Nephron progenitor cell (in vitro differentiated cells): ENCODE results near the gene STIM2.
"Not testable (repeated sequence)": the region's sequence is repeated elsewhere in the genome, so short reads cannot be mapped to it uniquely, and the experiment has no call there.

Source experiments
- DNase-seq: peaks from one replicate; pipeline ENCODE4 v3.0.0; 2021
- H3K27ac Mint-ChIP-seq: 2 replicates; pipeline ENCODE4 v1.8.0; 2021; ENCODE audit warnings: mild to moderate bottlenecking, moderate library complexity, mixed read lengths
- H3K27me3 Mint-ChIP-seq: 2 replicates; pipeline ENCODE4 v1.8.0; 2021; ENCODE audit warnings: mild to moderate bottlenecking, low read depth, mixed read lengths; ENCODE audit not compliant: poor library complexity
- H3K36me3 Mint-ChIP-seq: 2 replicates; pipeline ENCODE4 v1.8.0; 2021; ENCODE audit warnings: low read depth, mixed read lengths
- H3K4me1 Mint-ChIP-seq: 2 replicates; pipeline ENCODE4 v1.8.0; 2021; ENCODE audit warnings: mixed read lengths
- H3K4me3 Mint-ChIP-seq: 2 replicates; pipeline ENCODE4 v1.8.0; 2021; ENCODE audit warnings: mild to moderate bottlenecking, moderate library complexity, mixed read lengths
- H3K9me3 Mint-ChIP-seq: 2 replicates; pipeline ENCODE4 v1.8.0; 2021; ENCODE audit warnings: mild to moderate bottlenecking, moderate library complexity, mixed read lengths
- TF ChIP-seq, protein P1 (sequence below): fragments of 200-600 bp; sonication (generic); IDR thresholded peaks from 2 replicates; pipeline ENCODE4 v1.5.0; 2021; ENCODE audit warnings: antibody characterized with exemption

STIM2 gene

GRCh38 chr4:26892480-26893150 lies 32.0 kb downstream of the STIM2 start:
- Mint-ChIP-seq H3K9me3 (peaks cover 30% of the 10 kb centered on the region), H3K27me3 (no peaks in the 10 kb centered on the region), H3K27ac (no peak overlapping the region), H3K36me3 (peaks cover 31% of the 10 kb centered on the region), H3K4me3 (no peak overlapping the region), H3K4me1 (no peaks in the 10 kb centered on the region)
- TF ChIP-seq, protein P1, sequence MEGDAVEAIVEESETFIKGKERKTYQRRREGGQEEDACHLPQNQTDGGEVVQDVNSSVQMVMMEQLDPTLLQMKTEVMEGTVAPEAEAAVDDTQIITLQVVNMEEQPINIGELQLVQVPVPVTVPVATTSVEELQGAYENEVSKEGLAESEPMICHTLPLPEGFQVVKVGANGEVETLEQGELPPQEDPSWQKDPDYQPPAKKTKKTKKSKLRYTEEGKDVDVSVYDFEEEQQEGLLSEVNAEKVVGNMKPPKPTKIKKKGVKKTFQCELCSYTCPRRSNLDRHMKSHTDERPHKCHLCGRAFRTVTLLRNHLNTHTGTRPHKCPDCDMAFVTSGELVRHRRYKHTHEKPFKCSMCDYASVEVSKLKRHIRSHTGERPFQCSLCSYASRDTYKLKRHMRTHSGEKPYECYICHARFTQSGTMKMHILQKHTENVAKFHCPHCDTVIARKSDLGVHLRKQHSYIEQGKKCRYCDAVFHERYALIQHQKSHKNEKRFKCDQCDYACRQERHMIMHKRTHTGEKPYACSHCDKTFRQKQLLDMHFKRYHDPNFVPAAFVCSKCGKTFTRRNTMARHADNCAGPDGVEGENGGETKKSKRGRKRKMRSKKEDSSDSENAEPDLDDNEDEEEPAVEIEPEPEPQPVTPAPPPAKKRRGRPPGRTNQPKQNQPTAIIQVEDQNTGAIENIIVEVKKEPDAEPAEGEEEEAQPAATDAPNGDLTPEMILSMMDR = no peak
- DNase-seq = no peak

DNA sequence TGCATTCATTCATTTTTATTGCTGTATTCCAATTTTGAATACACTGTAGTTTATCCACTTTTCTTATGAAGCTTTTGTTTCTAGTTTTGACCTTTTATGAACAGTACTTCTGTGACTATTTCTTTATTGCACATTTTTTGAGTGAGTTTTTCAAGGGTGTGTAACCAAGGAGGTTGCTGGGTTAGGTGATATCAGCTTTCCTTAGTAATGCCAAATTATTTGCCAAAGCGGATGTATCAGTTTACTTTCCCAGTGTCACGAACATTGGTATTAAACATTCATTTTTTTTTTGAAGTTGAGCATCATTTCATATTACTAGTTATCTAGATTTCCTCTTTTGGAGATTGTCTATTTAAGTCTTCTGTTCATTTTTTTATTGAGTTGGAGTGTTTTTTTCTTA lies 32.9 kb downstream of the STIM2 start:
- no peak overlapping the region for H3K27ac Mint-ChIP-seq
- H3K27me3 Mint-ChIP-seq = no peaks in the 10 kb centered on the region

DNA sequence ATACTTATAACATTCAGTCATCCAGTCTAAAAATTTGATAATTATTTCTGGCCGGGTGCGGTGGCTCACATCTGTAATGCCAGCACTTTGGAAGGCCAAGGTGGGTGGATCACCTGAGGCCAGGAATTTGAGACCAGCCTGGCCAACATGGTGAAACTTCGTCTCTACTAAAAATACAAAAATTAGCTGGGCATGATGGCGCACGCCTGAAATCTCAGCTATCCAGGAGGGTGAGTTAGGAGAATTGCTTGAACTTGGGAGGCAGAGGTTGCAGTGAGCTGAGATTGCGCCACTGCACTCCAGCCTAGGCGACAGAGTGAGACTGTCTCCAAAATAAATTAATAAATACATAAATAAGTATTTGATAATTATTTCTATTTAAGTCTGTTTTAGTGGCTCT lies 34.2 kb downstream of the STIM2 start:
- not testable (repeated sequence) for H3K4me3 Mint-ChIP-seq, H3K4me1 Mint-ChIP-seq, H3K27ac Mint-ChIP-seq, H3K27me3 Mint-ChIP-seq, DNase-seq
- peaks cover 22% of the 10 kb centered on the region for H3K36me3 Mint-ChIP-seq
- peaks cover 22% of the 10 kb centered on the region for H3K9me3 Mint-ChIP-seq

More for the DNA sequence above, 32.9 kb downstream of the STIM2 start:
- peaks cover 26% of the 10 kb centered on the region for H3K36me3 Mint-ChIP-seq
- no peaks in the 10 kb centered on the region for H3K4me1 Mint-ChIP-seq
- peaks cover 30% of the 10 kb centered on the region for H3K9me3 Mint-ChIP-seq
- H3K4me3 Mint-ChIP-seq = no peak overlapping the region
- no peak for DNase-seq
- TF ChIP-seq, protein P1 = no peak

- TF ChIP-seq, protein P1 = no peak
- Mint-ChIP-seq H3K4me3 (no peak overlapping the region), H3K36me3 (peaks cover 11% of the 10 kb centered on the region), H3K27me3 (peaks cover 3% of the 10 kb centered on the region), H3K4me1 (peaks cover 5% of the 10 kb centered on the region), H3K9me3 (peaks cover 9% of the 10 kb centered on the region), H3K27ac (no peak overlapping the region)
- DNase-seq = no peak
These were observed 36.0 kb downstream of the STIM2 start for GRCh38 chr4:26896636-26897035.

DNA sequence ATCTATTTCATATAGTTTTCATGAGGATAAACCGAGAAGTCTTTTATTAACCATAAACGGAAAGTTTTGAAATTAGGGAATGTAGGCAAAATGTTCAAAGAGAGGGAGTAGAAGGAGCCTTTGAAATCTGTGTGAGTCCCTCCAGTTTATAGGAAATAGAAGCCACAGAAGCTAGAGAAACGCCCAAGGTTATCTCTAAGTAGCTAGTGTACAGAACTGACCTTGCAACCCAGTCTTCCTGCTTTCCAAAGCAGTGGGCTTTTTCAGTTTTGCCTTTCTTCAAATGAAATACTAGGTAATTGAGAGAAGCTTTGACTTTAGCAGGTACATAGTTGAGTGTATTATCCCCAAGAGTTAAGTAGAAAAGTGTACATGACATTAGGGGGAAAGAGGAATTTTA lies 39.4 kb downstream of the STIM2 start:
- Mint-ChIP-seq H3K36me3 (no peaks in the 10 kb centered on the region), H3K4me3 (no peak overlapping the region), H3K27me3 (peaks cover 3% of the 10 kb centered on the region), H3K9me3 (no peaks in the 10 kb centered on the region), H3K27ac (no peak overlapping the region), H3K4me1 (peaks cover 15% of the 10 kb centered on the region)
- TF ChIP-seq, protein P1 = no peak
- no peak for DNase-seq

DNA sequence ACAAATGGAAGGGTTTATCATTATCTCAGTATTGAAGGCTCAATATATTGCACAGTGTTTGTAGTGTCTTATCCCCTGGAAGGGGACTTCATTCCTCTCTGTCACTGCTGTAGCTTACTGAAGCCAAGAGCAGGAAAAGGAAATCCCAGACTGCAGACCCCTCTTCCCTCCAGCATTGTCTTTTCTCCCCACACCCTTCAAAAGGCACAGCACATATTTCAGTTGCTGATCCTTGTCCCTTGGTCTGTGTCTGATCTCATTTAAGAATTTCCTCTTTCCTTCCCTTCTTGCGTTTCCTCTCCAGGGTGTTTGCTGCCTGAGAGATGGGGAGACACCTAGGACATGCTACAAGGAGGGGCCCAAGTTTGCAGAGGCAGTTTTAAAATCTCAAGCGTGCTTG lies 40.1 kb downstream of the STIM2 start:
- DNase-seq = no peak
- TF ChIP-seq, protein P1 = no peak
- H3K4me1 Mint-ChIP-seq = peaks cover 19% of the 10 kb centered on the region
- H3K36me3 Mint-ChIP-seq = no peaks in the 10 kb centered on the region
- no peaks in the 10 kb centered on the region for H3K9me3 Mint-ChIP-seq
- peak overlapping the region; percentile 30 for H3K27ac Mint-ChIP-seq
- peaks cover 3% of the 10 kb centered on the region for H3K27me3 Mint-ChIP-seq
- no peak overlapping the region for H3K4me3 Mint-ChIP-seq
